Measurements from ENCODE around the gene MOB4.
"Not testable (repeated sequence)": the region's sequence is repeated elsewhere in the genome, so short reads cannot be mapped to it uniquely, and the experiment has no call there.

Gene MOB4

DNA sequence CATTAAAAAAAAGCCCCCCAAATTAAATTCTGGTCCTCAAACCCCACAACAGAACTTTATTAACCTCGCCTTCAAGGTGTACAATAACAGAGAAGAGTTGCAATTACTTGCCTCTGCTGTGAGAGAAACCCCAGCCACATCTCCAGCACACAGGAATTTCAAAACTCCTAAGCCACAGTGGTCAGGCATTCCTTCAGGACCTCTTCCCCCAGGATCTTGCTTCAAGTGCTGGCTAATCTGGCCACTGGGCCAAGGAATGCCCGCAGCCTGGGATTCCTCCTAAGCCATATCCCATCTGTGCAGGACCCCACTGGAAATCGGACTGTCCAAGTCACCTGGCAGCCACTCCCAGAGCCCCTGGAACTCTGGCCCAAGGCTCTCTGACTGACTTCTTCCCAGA lies 64.3 kb downstream of the MOB4 start:
- DNase-seq = not testable (repeated sequence)

DNA sequence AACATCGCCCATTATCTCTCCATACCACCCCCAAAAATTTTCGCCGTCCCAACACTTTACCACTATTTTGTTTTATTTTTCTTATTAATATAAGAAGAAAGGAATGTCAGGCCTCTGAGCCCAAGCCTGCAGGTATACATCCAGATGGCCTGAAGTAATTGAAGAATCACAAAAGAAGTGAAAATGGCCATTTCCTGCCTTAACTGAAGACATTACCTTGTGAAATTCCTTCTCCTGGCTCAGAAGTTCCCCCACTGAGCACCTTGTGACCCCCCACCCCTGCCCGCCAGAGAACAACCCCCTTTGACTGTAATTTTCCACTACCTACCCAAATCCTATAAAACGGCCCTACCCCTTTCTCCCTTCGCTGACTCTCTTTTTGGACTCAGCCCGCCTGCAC lies 71.4 kb downstream of the MOB4 start:
- not testable (repeated sequence) for DNase-seq

DNA sequence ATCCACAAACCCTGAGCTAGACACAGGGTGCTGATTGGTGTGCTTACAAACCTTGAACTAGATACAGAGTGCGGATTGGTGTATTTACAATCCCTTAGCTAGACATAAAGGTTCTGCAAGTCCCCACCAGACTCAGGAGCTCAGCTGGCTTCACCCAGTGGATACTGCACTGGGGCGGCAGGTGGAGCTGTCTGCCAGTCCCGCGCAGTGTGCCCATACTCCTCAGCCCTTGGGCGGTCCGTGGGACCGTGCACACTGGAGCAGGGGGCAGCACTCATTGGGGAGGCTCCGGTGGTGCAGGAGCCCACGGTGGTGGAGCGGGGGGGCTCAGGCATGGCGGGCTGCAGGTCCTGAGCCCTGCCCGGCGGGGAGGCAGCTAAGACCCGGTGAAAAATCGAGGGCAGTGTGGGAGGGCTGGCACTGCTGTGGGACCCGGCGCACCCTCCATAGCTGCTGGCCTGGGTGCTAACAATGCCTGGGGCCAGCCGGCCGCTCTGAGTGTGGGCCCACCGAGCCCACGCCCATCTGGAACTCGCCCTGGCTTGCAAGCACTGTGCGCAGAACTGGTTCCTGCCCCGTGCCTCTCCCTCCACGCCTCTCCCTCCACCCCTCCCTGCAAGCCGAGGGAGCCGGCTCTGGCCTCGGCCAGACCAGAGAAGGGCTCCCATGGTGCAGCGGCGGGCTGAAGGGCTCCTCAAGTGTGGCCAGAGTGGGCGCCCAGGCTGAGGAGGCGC lies 75.6 kb downstream of the MOB4 start:
- DNase-seq = no peak

DNA sequence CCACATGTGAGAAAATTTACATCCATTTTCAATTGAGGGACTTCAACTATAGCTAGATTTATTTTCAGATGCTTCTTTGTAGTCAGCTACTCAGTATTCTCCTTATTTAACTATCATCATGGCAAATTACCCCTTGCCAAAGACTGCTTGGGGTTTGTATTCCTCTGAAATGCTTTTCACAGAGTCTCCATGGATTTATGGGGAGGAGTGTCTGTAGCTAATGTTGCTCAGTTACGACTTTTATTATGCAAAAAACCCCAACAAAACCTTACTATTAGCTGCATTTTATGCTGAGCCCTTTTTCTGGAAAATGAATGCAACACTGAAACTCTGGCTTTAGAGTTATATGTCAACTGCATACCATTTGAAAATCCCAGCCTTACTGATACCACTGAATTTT lies 80.9 kb downstream of the MOB4 start:
- DNase-seq = no peak

DNA sequence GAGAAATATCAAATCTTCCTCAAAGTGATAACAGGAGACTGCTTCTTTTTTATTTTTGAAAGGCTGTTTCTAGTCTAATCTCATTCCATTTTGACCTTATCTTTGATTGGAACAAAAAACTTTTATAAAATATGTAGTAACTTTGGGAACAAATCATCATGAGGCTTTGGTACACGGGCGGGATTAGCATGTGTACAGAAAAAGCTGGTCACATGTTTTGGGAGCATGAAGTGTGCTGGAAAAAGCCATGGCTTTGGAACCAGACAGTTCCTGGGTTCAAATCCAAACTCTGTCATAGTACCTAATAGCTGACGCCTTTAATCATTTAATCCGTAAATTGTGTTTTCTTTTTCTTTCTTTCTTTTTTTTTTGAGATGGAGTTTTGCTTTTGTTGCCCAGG lies 81.3 kb downstream of the MOB4 start:
- DNase-seq = no peak

DNA sequence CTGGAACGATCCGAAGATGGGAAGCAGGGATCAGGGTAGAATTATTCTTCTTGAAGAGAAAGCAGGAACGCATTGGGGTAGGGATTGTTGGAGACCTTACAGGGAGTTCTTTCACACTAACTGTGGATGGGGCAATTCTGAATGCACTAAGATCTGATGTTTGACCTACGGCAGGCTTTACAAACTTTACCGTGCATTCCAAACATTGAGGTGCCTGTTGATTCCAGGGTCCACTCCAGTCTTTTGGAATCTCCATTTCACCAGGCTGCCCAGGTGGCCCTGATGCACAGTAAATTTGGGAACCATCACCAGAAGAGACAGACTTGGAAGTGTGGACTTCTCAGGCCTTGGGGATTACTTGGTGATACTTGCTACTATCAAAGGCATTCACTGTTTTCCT lies 82.6 kb downstream of the MOB4 start:
- DNase-seq = no peak

DNA sequence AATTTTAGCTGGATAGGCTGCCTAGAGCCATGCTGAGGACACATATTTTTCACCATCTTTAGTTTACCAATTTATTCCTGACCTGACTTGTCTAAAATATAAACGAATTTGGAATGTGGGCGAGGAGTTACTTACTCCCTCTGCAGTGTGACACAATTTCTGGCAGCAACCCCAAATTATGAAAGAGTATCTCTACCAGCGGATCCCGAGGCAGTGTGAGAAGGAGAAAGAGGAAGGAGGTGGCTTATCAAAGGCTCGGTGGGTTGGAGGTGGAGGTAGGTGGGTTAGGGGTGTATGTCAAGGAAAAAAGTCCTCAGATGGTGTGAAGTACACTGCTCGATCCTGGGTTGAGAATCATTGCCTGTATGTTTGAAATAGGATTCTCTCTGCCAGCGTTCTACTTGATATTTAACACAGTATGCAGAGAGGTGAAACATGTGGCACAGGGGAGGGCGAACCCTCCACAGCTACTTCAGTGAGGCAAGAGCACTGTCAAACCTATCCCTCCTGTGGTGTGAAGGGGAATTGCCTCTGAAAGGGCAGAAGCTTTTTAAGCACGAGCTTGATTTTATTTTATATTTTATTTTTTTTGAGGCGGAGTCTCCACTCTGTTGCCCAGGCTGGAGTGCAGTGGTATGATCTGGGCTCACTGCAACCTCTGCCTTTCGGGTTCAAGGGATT lies 83.6 kb downstream of the MOB4 start:
- DNase-seq = no peak

DNA sequence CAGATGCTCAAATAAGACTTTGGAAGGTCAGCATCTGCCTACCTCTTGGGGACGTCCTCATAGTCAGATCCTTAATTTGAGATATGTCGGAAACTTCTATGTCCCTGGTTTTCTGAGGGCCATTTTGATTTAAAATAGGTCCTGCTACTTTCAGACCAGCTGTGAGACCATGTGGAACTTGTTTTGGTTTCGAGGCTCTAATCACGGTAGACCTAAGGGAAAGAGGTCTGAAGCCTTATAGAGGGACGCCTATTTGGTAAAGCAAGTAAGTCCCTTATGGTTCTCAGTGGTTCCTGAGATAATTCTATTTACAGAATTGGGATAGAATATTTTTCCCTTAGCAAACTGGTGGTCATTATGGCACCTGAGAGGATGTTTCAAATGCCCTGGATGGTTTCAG lies 84.4 kb downstream of the MOB4 start:
- no peak for DNase-seq

DNA sequence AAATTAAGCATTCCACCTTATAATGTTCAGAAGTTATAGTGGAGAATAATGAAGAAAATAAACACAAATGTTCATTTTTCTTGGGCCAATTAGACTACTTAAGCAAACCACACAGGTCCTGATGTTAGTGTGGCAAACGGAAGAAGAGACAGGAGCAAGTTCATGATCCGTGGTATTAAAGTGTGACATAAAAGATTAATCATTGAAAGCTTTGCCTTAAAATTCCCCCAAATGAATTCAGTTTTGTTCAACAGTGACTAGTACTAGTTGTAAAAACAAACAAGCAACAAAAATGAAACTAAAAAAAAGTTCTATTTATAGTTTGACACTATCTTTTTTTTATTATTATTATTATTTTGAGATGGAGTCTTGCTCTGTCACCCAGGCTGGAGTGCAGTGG lies 85.9 kb downstream of the MOB4 start:
- no peak for DNase-seq

Measured in right kidney (tissue), 1 donor.